Activated naive CD8-positive, alpha-beta T cell treated with anti-CD3 and anti-CD28 coated beads, Interleukin-2, amount 50 U/mL, for 24 hours (primary cell): ENCODE data around the gene SLC8A1.

Source experiments
- ATAC-seq: fragments of 150-1000 bp; cut with Tn5 transposase; one replicate; pipeline ENCODE4 v1.10.0; 2021
- DNase-seq: peaks from one replicate; pipeline ENCODE4 v3.0.0; 2021
- H3K27ac Mint-ChIP-seq: one replicate; pipeline ENCODE4 v1.8.0; 2021; ENCODE audit warnings: mild to moderate bottlenecking, mixed read lengths
- H3K27me3 Mint-ChIP-seq: one replicate; pipeline ENCODE4 v1.8.0; 2021; ENCODE audit warnings: mixed read lengths
- H3K36me3 Mint-ChIP-seq: one replicate; pipeline ENCODE4 v1.8.0; 2021; ENCODE audit warnings: low read depth, mixed read lengths
- H3K4me1 Mint-ChIP-seq: one replicate; pipeline ENCODE4 v1.8.0; 2021; ENCODE audit warnings: mixed read lengths
- H3K4me3 Mint-ChIP-seq: one replicate; pipeline ENCODE4 v1.8.0; 2021; ENCODE audit warnings: mild to moderate bottlenecking, moderate library complexity, mixed read lengths
- H3K9me3 Mint-ChIP-seq: one replicate; pipeline ENCODE4 v1.8.0; 2021; ENCODE audit warnings: mixed read lengths

Gene SLC8A1

DNA sequence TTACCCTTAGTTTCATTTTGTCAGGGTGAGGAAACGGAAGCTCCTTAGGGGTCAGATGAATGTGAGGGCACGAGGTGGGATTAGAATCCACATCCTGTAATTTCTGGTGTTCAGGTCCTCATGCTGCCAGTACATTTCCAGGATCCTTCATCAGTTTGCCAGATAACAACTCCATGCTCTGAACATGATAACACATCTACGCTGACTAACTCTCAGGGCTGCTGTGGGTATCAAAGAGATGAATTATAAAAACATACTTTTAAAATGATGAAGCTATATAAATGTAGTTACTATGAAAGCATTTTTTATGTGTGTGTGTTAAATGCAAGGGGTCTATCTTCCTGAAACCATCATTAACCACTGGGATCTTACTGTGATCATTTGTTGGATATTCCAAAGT is 325.9 kb downstream of the SLC8A1 start:
- no peak for DNase-seq
- Mint-ChIP-seq H3K4me1 (peaks cover 11% of the 10 kb centered on the region), H3K9me3 (no peaks in the 10 kb centered on the region), H3K4me3 (no peak overlapping the region), H3K27me3 (peaks cover 2% of the 10 kb centered on the region), H3K27ac (no peak overlapping the region), H3K36me3 (no peaks in the 10 kb centered on the region)
- ATAC-seq, result no peak

DNA sequence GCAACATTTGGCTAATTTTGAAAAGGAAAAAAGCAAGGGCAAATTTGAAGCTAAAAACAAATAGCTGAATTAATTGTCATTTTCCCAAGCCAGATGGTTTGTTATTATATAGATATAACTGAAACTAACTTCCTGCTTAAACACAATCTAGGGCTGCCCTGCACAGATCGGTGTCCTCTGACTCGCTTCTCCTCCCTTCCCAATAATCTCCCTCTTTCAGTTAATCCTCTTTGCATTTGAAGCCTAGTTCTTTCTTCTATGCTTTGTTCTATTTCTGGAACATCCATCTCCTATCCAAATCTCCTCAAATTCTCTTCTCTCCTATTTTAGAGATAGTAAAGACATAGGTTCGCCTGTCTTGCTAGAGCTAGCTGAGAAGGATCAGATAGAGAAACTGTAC is 328.1 kb downstream of the SLC8A1 start:
- Mint-ChIP-seq H3K9me3 (no peaks in the 10 kb centered on the region), H3K4me1 (peaks cover 11% of the 10 kb centered on the region), H3K27me3 (peaks cover 2% of the 10 kb centered on the region), H3K4me3 (no peak overlapping the region), H3K27ac (no peak overlapping the region), H3K36me3 (no peaks in the 10 kb centered on the region)
- ATAC-seq (no peak), DNase-seq (no peak)

DNA sequence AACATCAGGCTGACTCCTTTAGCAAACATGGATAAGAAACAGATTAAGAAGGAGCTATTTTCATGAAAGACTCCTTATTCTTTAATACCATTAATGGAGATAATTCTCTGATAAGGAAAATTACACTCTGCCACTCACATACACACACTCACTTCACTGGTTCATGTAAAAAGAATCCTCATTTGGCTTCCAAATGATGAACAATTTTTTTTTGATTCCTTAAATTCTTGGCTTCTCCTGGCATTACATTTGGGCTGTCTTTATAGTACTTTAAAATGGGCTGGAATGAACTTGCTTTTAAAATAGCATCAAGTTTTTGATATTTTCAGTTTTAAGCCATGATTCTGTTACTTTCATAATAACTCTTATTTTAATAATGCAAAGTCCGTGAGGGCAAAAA is 328.6 kb downstream of the SLC8A1 start:
- Mint-ChIP-seq H3K36me3 (no peaks in the 10 kb centered on the region), H3K27ac (no peak overlapping the region), H3K9me3 (no peaks in the 10 kb centered on the region), H3K27me3 (peaks cover 2% of the 10 kb centered on the region), H3K4me3 (no peak overlapping the region), H3K4me1 (peaks cover 11% of the 10 kb centered on the region)
- no peak for ATAC-seq
- no peak for DNase-seq

DNA sequence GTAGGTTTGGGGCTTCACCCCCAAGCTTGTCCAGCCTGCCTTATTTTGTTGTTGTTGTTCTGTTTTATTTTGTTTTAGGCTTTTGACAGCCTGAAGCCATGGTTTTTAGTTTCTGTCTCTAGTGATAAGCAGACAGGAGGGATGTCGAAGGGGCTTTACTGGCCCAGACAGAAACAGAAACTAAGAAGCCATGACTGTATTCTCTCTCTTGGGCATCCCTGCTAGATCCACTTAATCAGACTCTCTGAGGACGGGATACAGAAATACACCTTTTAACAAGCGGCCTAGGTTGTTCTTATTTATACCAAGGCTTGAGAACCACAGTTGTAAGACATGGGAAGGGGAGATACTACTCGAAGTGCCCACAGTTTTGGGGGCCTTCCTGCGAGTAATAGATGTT is 330.9 kb downstream of the SLC8A1 start:
- no peak overlapping the region for H3K4me3 Mint-ChIP-seq
- no peaks in the 10 kb centered on the region for H3K9me3 Mint-ChIP-seq
- H3K4me1 Mint-ChIP-seq, result no peaks in the 10 kb centered on the region
- H3K27me3 Mint-ChIP-seq, result peaks cover 2% of the 10 kb centered on the region
- peaks cover 2% of the 10 kb centered on the region for H3K36me3 Mint-ChIP-seq
- ATAC-seq (no peak), DNase-seq (no peak)
- H3K27ac Mint-ChIP-seq, result no peak overlapping the region

DNA sequence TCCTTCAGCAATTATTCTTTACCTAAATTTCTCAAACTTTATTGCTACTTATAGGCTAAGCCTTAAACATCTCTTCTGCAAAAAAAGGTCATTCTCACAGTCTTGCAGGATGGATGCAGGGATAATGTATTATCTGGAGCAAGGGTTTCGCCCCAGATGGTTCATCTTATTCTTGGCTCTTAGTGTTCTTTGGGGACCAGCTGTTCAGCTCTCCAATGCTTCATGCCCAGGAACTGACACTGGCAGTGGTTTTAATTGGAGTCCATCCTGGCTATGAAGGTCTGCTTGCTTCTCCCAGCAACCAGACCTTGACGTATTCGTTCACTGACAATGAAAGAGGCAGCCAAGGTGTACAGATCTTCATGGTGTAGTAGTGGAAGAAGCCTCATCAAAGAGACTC is 331.9 kb downstream of the SLC8A1 start:
- ATAC-seq (no peak), DNase-seq (no peak)
- Mint-ChIP-seq H3K27me3 (peaks cover under 1% of the 10 kb centered on the region), H3K27ac (no peak overlapping the region), H3K9me3 (no peaks in the 10 kb centered on the region), H3K4me3 (no peak overlapping the region), H3K4me1 (no peaks in the 10 kb centered on the region), H3K36me3 (peaks cover 2% of the 10 kb centered on the region)

DNA sequence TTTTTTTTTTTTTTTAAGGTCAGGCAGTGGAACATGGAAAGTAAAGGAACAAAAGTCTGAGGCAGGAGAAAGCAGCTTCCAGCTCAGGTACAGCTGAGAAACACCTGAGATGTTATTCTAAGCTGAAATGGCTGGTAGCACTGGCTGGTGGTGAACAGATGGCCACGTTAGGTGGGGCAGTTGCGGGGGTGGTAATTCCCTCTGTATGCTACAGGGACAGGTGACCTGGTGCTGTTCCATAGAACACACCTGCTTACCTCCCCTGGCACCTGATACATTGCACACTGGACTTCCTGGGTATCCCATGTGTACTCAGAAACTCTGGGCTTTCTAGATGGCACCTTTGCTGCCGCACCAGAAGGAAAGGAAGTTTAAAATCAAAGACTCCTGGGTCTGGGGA is 333.3 kb downstream of the SLC8A1 start:
- H3K27ac Mint-ChIP-seq, result no peak overlapping the region
- no peaks in the 10 kb centered on the region for H3K27me3 Mint-ChIP-seq
- peaks cover 2% of the 10 kb centered on the region for H3K36me3 Mint-ChIP-seq
- H3K4me1 Mint-ChIP-seq, result no peaks in the 10 kb centered on the region
- H3K9me3 Mint-ChIP-seq, result no peaks in the 10 kb centered on the region
- H3K4me3 Mint-ChIP-seq, result no peak overlapping the region
- DNase-seq (no peak), ATAC-seq (no peak)

DNA sequence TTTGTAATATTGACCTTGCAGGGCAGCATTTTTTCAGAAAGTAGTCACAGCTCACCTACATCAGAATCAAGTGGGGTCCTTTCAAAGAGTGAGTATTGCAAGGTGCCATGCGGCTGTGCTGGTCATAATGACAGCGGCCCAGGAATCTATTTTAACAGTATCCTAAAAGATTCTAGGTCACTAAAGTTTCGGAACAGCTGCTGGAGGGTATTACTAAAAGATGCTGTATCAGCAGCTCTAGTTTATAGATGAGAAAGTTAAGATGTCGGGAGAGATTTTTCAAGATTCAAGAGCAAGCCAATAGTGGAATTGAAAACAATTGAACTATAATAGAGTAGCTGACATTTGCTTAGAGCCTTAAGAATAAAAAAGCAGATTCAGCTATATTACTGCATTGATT is 336.0 kb downstream of the SLC8A1 start:
- Mint-ChIP-seq H3K9me3 (no peaks in the 10 kb centered on the region), H3K4me3 (no peak overlapping the region), H3K27me3 (no peaks in the 10 kb centered on the region), H3K36me3 (peaks cover 2% of the 10 kb centered on the region), H3K4me1 (no peaks in the 10 kb centered on the region), H3K27ac (no peak overlapping the region)
- DNase-seq, result no peak
- ATAC-seq, result no peak

DNA sequence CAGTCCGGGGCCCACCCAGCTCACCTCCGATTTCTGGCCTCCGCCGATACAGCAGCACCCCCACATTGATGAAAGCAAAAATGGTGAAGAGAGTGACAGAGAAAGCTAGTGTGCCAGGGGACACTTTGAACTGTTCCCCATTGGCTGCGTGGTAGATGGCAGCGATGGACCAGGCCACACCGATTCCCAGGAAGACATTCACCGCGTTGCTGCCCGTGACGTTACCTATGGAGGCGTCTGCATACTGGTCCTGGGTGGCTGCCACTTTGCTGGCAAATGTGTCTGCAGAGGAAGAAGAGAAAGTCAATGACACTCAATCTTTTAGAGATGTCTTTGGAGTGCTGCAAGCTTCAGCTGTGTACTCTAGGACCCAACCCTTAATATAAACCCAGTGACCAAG is 336.5 kb downstream of the SLC8A1 start:
- ATAC-seq (no peak), DNase-seq (no peak)
- Mint-ChIP-seq H3K27me3 (no peaks in the 10 kb centered on the region), H3K9me3 (no peaks in the 10 kb centered on the region), H3K36me3 (peaks cover 2% of the 10 kb centered on the region), H3K4me1 (no peaks in the 10 kb centered on the region), H3K4me3 (no peak overlapping the region), H3K27ac (no peak overlapping the region)

DNA sequence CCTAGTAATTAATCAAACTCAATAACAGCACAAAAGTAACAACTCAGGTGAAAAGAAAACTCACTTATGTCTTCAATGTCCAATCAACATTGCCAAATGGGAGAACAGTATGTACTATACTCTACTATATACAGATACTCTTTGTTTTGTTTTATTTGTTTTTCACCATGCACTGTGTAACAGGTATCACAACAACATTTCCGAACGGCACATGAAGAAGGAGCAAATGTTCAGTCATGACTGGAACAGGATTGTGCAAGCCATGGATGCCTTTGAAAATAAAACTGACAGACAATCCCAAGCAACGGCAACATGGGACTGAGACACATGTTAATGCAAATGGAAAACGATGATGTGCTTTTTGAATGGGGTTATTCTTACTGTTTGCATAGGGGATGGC is 337.9 kb downstream of the SLC8A1 start:
- DNase-seq, result no peak
- H3K36me3 Mint-ChIP-seq, result peaks cover 2% of the 10 kb centered on the region
- H3K4me3 Mint-ChIP-seq, result no peak overlapping the region
- H3K9me3 Mint-ChIP-seq, result no peaks in the 10 kb centered on the region
- H3K4me1 Mint-ChIP-seq, result no peaks in the 10 kb centered on the region
- ATAC-seq, result no peak
- H3K27ac Mint-ChIP-seq, result no peak overlapping the region
- H3K27me3 Mint-ChIP-seq, result no peaks in the 10 kb centered on the region

DNA sequence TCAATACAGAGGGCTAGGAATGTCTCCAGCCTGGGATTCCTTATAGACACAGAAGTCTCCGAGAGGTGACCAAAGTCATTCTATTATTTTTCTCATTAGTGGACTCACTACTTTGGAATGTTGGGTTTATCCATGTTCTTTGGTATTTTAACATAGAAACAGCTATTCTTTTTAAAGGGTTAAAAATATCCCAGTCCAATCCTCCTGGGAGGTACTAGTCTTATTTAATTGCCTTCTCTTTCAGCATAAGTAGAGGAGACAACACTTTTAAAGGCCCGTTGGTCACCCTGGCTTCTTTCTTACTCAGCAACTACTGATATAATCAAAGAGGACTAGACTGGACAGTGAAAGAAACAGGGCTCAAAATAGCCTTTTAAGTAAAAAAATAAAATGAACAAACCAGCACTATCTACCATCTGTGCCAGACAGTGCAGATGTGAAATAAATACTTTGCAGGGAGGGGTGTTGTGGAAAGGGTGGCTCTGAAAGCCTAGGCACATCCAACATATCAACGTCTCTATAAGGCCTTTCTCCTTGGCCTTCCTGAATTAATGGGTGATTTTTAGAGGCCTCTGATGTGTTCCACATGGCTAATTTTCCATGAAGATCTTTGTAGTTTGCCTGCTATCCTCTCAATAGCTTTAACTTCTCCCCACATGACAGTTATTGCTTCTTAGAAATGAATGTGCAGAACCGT is 338.5 kb downstream of the SLC8A1 start:
- no peak overlapping the region for H3K27ac Mint-ChIP-seq
- H3K9me3 Mint-ChIP-seq, result no peaks in the 10 kb centered on the region
- no peak for DNase-seq
- peaks cover 2% of the 10 kb centered on the region for H3K36me3 Mint-ChIP-seq
- H3K27me3 Mint-ChIP-seq, result no peaks in the 10 kb centered on the region
- H3K4me1 Mint-ChIP-seq, result no peaks in the 10 kb centered on the region
- no peak for ATAC-seq
- H3K4me3 Mint-ChIP-seq, result no peak overlapping the region

DNA sequence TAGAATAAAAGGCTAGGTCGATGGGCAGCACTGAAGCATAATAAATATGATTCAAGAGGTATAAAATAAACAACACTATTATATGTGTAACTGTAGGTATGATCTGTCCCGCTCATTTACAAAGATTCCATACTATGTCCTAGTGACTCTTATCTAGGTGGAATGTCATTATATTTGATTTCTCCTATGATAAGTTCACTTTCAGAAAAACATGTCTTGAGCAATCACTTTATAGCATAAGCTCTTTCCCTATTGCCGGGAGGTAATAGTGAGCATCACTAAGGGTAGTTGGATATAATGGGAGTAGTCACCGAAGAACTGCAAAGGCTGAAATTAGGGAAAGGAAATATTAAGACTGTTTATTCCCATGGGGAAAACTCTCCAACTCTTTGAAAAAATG is 342.5 kb downstream of the SLC8A1 start:
- Mint-ChIP-seq H3K27ac (no peak overlapping the region), H3K36me3 (no peaks in the 10 kb centered on the region), H3K4me3 (no peak overlapping the region), H3K4me1 (no peaks in the 10 kb centered on the region), H3K27me3 (no peaks in the 10 kb centered on the region), H3K9me3 (no peaks in the 10 kb centered on the region)
- ATAC-seq (no peak), DNase-seq (no peak)

DNA sequence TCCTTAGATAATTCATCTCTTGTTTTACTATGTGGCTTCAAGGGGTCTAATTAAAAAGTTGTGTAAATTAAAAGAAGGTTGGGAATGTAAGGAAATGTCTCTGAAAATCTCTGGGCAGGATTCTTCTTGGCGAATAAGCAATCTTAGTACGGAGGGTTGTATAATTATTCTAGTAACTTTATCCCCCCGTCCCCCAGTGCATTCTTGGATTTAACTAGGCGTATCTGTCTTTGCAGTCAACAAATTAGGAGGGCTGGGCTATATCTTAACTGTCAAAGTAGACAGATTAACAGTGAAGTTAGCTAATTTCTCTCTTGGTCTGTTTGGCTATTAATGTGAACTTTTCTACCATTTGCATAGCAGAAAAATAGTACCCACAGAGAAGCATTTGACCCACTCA is 343.0 kb downstream of the SLC8A1 start:
- no peaks in the 10 kb centered on the region for H3K9me3 Mint-ChIP-seq
- DNase-seq, result no peak
- ATAC-seq, result no peak
- no peaks in the 10 kb centered on the region for H3K4me1 Mint-ChIP-seq
- H3K4me3 Mint-ChIP-seq, result no peak overlapping the region
- no peaks in the 10 kb centered on the region for H3K36me3 Mint-ChIP-seq
- no peak overlapping the region for H3K27ac Mint-ChIP-seq
- no peaks in the 10 kb centered on the region for H3K27me3 Mint-ChIP-seq

DNA sequence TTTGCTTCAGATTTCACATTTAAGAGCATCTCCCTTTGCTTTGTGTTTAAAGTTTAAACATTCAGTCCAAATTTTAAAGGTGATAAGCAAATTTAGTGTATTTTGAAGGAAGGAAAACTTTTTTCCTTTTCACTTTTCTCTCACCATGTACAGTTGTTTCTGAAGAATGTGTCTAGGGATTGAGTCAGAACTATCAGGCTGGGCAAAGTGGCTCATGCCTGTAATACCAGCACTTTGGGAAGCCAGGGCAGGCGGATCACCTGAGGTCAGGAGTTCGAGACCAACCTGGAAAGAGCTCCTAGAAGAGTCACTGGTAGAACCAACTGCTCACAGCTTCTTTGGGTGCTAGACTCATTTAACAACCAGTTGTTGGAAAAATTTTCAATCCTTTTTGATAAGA is 345.8 kb downstream of the SLC8A1 start:
- no peak for ATAC-seq
- peaks cover 2% of the 10 kb centered on the region for H3K27me3 Mint-ChIP-seq
- H3K36me3 Mint-ChIP-seq, result no peaks in the 10 kb centered on the region
- no peaks in the 10 kb centered on the region for H3K9me3 Mint-ChIP-seq
- no peaks in the 10 kb centered on the region for H3K4me1 Mint-ChIP-seq
- H3K27ac Mint-ChIP-seq, result no peak overlapping the region
- DNase-seq, result no peak
- no peak overlapping the region for H3K4me3 Mint-ChIP-seq

DNA sequence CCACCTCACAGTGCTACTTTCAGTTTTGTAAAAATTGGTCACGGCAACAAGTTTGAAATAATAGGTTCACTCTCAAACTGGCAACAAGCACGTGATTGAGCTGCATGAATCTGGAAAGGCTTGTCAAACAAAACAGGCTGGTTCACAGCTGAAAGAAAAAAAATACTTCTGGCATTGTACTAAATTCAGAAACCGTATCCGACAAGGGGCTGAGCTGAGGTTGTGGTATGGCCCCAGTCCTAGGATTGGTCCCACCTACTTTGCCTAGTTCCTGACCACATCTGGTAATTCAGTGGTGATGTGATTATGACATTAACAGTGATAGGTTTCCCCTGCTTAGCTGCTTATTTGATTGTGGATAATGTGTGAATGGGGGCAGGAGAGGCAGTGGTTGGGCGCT is 346.3 kb downstream of the SLC8A1 start:
- no peak overlapping the region for H3K4me3 Mint-ChIP-seq
- no peaks in the 10 kb centered on the region for H3K4me1 Mint-ChIP-seq
- H3K27ac Mint-ChIP-seq, result no peak overlapping the region
- peaks cover 2% of the 10 kb centered on the region for H3K27me3 Mint-ChIP-seq
- no peak for ATAC-seq
- H3K36me3 Mint-ChIP-seq, result no peaks in the 10 kb centered on the region
- no peak for DNase-seq
- H3K9me3 Mint-ChIP-seq, result no peaks in the 10 kb centered on the region

DNA sequence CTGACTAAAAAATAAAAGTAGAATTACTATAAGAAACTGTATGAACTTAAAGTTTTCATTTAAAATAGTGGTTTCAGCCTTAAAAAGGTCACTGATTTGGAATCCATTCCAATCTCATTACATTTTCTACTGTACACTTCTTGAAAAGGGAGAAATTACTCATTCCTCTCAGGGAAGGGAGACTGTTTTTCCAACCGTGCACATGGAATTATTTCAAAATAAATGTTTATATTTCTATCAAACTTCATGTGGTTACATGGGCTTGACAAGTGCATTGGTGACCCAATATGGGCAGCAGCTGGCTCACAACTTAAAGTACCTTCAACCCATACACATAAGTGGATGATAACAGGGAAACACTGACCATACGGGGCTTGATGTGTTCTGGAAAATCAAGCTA is 348.3 kb downstream of the SLC8A1 start:
- DNase-seq (no peak), ATAC-seq (no peak)
- H3K27ac Mint-ChIP-seq, result no peak overlapping the region
- H3K27me3 Mint-ChIP-seq, result peaks cover 2% of the 10 kb centered on the region
- H3K4me3 Mint-ChIP-seq, result no peak overlapping the region
- H3K4me1 Mint-ChIP-seq, result no peaks in the 10 kb centered on the region
- no peaks in the 10 kb centered on the region for H3K36me3 Mint-ChIP-seq
- no peaks in the 10 kb centered on the region for H3K9me3 Mint-ChIP-seq

DNA sequence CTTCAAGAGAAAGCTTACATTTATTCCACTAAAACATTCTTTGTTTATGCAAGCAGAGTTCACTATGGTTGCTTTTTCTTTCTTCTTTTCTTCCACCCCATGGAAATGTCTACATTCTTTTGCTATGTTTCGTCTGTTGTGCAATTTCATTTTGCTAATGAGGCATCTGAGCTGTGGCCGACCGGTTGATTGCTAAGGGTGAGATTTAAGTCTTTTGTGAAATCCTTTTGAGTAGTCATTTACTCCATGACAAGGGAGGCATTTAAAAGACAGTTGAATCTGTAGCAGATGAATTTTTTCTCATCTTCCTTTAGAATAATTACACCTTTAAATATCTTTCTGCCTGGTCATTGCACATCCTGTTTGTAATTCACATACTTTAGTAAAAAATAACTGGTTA is 348.7 kb downstream of the SLC8A1 start:
- DNase-seq (no peak), ATAC-seq (no peak)
- Mint-ChIP-seq H3K27ac (no peak overlapping the region), H3K4me1 (no peaks in the 10 kb centered on the region), H3K36me3 (no peaks in the 10 kb centered on the region), H3K27me3 (peaks cover 2% of the 10 kb centered on the region), H3K4me3 (no peak overlapping the region), H3K9me3 (no peaks in the 10 kb centered on the region)
